HG02623 (cell line): ENCODE data around the gene C4BPA.

Source experiments
- ATAC-seq: cut with Tn5 transposase; IDR thresholded peaks from one replicate; pipeline ENCODE4 v1.9.1; 2021; ENCODE audit warnings: moderate library complexity; ENCODE audit not compliant: unreplicated experiment

C4BPA gene

GRCh38 chr1:207112616-207113296 is 8.7 kb downstream of the C4BPA start:
- no peak for ATAC-seq

- ATAC-seq, result no peak
Observed at GRCh38 chr1:207115269-207115668, 11.2 kb downstream of the C4BPA start.

GRCh38 chr1:207124389-207124788 is 20.4 kb downstream of the C4BPA start:
- no peak for ATAC-seq

GRCh38 chr1:207128336-207128921 is 24.4 kb downstream of the C4BPA start:
- ATAC-seq, result no peak

GRCh38 chr1:207129053-207129452 is 25.0 kb downstream of the C4BPA start:
- no peak for ATAC-seq

GRCh38 chr1:207130252-207131036 is 26.4 kb downstream of the C4BPA start:
- ATAC-seq, result no peak

- ATAC-seq, result no peak
Observed at GRCh38 chr1:207131163-207131562, 27.1 kb downstream of the C4BPA start.

- no peak for ATAC-seq
Observed at GRCh38 chr1:207134581-207134980, 30.5 kb downstream of the C4BPA start.

- ATAC-seq, result no peak
Observed at GRCh38 chr1:207139616-207140015, 35.6 kb downstream of the C4BPA start.

GRCh38 chr1:207140536-207140935 is 36.5 kb downstream of the C4BPA start:
- ATAC-seq, result no peak

GRCh38 chr1:207145401-207146058 is 41.5 kb downstream of the C4BPA start:
- no peak for ATAC-seq

- no peak for ATAC-seq
Observed at GRCh38 chr1:207151920-207152319, 47.9 kb downstream of the C4BPA start.

- no peak for ATAC-seq
Observed at GRCh38 chr1:207152792-207153468, 48.9 kb downstream of the C4BPA start.

GRCh38 chr1:207155028-207155427 is 51.0 kb downstream of the C4BPA start:
- no peak for ATAC-seq

GRCh38 chr1:207156095-207156494 is 52.1 kb downstream of the C4BPA start:
- no peak for ATAC-seq

- ATAC-seq, result no peak
Observed at GRCh38 chr1:207156826-207157225, 52.8 kb downstream of the C4BPA start.

- no peak for ATAC-seq
Observed at GRCh38 chr1:207164086-207164485, 60.1 kb downstream of the C4BPA start.

GRCh38 chr1:207172321-207172720 is 68.3 kb downstream of the C4BPA start:
- ATAC-seq, result no peak

GRCh38 chr1:207172885-207173284 is 68.9 kb downstream of the C4BPA start:
- ATAC-seq, result no peak

GRCh38 chr1:207173396-207173795 is 69.4 kb downstream of the C4BPA start:
- ATAC-seq, result no peak

- no peak for ATAC-seq
Observed at GRCh38 chr1:207174913-207175312, 70.9 kb downstream of the C4BPA start.
